VCaP (cell line): ENCODE results near the gene ABI1.

Source experiments
- H3K27ac ChIP-seq: fragments of 450-650 bp; 2 replicates; pipeline ENCODE4 v1.5.1; 2017
- TF ChIP-seq, protein P1 (sequence below): fragments of 450-650 bp; conservative IDR thresholded peaks from 2 replicates; pipeline ENCODE4 v1.5.1; 2017; ENCODE audit warnings: mild to moderate bottlenecking, moderate library complexity

The ABI1 gene

DNA sequence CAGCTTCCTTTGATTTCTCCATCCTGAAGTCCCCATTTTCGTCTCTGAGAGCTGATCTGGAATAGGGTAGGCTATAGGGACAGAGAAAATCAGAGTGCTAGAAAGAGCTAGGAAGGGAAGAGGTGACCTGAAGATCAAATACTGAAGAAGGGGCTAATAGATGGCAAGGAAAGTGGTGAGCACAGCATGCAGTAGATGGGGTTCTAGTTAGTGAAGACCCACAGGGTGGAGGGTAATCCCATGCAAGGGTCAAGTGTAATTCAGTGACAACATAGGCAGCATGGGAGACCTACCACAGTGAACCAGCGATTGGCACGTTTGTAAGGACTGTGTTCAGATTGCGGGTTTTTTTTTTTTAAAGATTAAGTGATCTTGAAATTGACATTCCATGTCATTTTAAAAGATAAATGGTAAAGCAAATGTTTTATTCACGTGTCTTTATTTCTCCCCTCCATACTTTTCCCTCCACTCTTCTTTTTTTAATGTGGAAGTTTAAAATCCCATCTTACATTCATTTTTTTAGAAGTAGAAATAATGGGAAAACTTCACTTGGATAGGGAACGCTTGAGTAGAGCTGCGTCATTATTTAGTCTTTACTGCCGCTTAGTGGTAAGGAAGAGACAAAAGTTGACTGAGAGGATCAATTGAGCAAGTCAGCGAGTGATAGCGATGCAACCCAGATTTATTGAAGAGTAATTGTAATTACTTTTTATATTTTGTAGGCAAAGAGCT lies 21.0 kb upstream of the ABI1 start:
- TF ChIP-seq, protein P1, sequence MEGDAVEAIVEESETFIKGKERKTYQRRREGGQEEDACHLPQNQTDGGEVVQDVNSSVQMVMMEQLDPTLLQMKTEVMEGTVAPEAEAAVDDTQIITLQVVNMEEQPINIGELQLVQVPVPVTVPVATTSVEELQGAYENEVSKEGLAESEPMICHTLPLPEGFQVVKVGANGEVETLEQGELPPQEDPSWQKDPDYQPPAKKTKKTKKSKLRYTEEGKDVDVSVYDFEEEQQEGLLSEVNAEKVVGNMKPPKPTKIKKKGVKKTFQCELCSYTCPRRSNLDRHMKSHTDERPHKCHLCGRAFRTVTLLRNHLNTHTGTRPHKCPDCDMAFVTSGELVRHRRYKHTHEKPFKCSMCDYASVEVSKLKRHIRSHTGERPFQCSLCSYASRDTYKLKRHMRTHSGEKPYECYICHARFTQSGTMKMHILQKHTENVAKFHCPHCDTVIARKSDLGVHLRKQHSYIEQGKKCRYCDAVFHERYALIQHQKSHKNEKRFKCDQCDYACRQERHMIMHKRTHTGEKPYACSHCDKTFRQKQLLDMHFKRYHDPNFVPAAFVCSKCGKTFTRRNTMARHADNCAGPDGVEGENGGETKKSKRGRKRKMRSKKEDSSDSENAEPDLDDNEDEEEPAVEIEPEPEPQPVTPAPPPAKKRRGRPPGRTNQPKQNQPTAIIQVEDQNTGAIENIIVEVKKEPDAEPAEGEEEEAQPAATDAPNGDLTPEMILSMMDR: peak; percentile 80
- H3K27ac ChIP-seq: no peak overlapping the region

DNA sequence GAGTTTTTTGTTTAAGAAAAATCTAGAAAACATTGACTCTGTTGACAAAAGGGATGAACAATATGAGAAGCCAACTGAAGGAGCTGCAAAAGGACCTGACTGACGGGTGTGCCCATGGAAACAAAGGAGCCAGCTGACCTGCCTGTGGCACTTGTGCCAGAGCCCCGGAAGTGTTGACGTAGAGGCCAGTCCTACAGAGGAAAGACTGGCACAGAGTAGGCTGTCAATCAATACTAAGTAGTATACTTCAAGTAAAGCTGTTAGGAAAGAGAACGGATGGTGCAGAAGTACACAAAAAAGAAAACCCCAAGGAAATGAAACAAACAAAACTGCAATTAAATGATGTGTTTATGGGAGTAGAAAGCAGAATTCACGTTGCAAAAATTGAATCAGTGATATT lies 19.0 kb upstream of the ABI1 start:
- no peak overlapping the region; the same call in 1 of the 2 replicates for H3K27ac ChIP-seq
- TF ChIP-seq, protein P1: no peak

DNA sequence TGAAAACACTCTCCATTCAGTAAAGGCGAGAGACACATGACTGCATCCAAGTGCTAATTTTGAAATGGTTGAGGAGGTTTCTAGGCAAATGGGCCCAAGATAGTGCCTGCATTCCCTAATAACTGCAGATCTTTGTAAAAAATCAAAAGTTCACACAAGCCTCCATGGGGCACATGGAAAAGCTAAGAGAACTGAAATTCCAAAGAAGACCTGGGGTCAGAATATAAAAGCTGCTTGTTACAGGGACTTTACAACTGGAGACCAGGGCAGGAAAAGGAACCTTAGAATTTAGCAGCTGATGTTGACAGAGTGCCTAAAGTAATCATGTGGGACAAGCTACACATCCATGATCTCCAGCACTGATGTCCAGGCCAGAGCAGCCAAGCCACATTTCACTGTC lies 10.0 kb upstream of the ABI1 start:
- TF ChIP-seq, protein P1: no peak
- H3K27ac ChIP-seq: no peak overlapping the region

DNA sequence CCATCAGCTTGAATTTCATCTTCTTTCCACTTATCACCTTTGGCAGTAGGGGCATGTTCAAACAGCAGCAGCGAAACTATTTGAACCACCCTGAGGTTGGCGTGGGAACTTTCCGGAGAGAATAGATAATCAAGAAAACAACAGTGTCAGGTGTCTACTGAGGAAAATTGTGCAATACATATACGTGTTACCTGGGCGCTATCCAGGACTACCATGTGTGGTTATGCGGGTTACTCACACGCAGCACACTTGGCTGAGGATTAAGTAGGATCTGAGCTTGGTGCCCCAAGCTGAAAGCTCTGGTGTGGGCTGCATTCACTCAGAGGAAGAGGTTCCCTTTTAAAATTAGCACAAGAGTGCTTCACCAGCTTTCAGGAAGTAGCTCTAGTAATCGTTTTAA lies 8.8 kb upstream of the ABI1 start:
- TF ChIP-seq, protein P1: no peak
- H3K27ac ChIP-seq: no peak overlapping the region

DNA sequence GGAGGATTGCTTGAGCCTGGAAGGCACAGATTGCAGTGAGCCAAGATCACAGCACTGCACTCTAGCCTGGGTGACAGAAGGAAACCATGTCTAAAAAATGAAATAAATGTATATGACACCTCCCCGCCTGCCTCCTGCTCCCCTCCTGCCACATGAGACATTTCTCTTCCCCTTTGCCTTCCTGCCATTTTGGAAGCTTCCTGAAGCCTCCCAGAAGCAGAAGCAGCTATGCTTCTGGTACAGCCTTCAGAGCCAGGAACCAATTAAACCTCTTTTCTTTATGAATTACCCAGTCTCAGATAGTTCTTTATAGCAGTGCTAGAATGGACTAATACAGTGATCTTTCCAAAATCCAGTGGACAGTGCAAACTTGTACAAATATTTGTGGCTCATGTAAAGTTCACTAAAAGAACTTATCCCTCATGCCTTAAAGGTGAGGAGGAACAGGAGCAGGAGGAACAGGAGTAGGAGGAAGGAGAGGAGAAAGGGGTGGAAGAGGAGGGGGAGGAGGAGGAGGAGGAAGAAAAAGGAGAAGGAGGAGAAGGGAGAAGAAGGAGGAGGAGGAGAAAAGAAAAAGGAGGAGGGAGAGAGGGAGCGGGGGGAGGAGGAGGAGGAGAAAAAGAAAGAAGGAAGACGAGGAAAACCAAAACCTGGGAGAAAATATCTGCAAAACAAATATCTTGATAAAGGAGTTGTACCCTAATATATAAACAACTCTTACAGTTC lies 2.8 kb upstream of the ABI1 start:
- no peak overlapping the region for H3K27ac ChIP-seq
- TF ChIP-seq, protein P1: no peak

DNA sequence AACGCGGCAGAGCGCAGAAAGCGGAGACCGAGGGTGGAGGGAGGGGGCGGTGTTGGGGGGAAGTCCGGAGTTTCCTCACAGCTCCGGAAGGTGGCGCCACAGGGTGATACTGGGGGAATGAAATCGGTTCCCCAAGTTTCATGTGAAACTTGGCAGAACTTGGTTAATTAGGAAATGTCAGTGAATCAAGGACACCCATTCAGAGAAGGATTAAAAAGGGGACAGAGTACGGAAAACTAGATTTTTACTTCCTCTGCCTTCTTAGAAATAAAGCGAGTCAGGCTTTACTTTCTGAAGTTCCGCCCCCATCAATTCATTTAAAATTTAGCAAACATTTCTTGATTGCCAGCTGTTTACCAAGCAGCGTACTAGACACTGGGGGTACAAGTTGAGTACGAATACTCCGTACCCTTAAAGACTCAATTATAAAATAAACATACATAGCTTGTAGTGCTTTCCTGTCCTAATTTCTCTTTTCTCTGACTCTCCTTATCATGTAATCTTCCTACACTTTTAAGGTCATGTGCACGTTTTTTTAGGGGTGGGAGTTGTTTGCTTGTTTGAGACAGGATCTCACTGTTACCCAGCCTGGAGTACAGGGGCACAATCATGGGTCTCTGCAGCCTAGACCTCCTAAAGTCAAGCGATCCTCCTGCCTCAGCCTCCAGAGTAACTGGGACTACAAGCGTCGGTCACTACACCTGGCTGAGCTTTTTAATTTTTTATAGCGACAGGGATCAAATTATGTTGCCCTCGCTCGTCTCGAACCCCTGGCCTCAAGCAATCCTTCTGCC lies 644 bp upstream of the ABI1 start:
- peak overlapping the region; percentile 90 for H3K27ac ChIP-seq
- TF ChIP-seq, protein P1: peak; percentile 85

DNA sequence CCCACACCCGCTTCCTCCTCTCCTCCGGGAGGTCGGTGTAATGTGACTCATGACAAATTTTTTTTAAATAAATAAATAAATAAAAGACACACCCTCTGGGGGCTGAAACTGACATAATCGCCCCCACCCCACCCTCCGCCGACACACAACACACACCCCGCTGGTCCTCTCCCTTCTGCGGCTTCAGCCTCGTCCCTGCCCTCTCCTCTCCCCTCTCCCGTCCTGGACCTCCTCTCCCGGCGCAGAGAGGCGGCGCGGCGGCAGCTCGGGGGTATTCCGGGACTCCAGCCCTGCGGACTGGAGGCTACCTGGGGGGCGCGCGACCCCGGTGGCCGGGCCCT lies 686 bp downstream of the ABI1 start:
- TF ChIP-seq, protein P1: no peak
- H3K27ac ChIP-seq: peak overlapping the region; percentile 90
